Stimulated activated CD4-positive, alpha-beta T cell treated with anti-CD3 and anti-CD28 coated beads, Interleukin-4, amount 100 ng/mL, for 1 hour (primary cell): ENCODE results near the gene RPL22L1.
"Not testable (repeated sequence)": the region's sequence is repeated elsewhere in the genome, so short reads cannot be mapped to it uniquely, and the experiment has no call there.

Experiments used
- DNase-seq: peaks from one replicate; pipeline ENCODE4 v3.0.0-alpha.2; 2020

RPL22L1 gene

DNA sequence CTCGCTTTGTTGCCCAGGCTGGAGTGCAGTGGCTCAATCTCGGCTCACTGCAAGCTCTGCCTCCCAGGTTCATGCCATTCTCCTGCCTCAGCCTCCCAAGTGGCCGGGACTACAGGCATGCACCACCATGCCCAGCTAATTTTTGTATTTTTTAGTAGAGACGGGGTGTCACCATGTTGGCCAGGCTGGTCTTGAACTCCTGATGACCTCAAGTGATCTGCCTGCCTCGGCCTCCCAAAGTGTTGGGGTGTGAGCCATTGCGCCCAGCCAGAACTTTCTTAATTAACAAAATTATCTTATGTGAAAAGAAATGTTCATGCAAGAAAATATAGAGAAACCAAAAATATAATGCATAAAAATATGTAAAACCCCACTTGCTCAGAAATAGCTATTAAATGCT lies 7.3 kb upstream of the RPL22L1 start:
- DNase-seq, result not testable (repeated sequence)

DNA sequence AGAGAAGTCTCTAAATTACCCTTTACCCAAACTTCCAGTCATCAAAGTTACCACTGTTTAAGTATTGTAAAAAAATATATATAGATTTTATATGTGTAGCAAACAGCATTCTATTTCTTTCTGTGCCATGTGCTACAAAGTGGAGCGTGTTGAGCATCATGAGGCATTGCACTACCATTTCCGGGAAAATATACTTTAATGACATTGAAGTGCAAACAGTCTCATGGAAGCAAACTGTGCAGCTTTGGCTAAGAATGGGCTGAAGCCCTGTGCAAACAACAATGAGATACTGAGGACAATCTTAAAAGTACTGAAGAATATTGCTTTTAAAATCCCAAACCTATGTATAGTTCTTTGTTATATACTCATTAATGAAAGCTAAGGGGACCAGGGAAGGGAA lies 6.5 kb upstream of the RPL22L1 start:
- DNase-seq, result no peak

DNA sequence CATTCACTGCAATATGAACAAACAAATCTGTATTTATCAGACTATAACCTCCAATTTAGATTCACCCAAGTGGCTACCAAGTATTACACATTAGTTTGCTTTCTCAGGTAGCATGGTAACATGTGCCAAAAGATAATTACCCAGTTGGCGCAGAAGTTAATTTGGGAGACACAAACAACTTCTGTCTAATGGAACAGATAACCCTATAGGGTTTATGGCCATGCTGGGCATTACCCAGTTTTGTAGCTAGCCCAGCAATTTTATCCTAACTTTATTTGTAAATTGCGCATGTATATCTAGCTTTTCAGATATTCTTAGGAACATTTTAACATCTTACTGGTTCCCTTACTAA lies 780 bp downstream of the RPL22L1 start:
- DNase-seq, result no peak

DNA sequence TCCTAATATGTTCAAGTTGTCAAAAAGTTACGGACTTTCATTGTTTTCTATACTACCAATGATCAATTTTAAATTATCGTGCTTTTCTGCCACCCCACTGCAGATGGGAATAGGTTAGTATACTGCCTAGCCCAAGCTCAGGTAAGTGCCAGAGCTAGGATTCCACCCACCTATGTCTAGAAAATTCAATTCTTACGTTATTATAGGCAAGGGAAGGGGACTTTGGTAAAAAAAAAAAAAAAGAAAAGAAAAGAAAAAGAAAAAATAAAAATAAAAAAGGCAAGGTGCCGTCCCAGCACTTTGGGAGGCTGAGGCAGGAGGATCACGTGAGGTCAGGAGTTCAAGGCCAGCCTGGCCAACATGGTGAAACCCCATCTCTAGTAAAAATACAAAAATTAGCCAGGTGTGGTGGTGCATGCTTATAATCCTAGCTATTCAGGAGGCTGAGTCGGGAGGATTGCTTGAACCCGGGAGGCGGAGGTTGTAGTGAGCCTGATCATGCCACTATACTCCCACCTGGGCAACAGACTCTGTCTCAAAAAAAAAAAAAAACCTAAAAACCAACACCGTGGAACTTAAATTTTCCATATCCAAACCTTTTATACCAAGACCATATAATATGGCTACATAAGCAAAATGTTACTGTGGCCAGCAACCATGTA lies 1.3 kb downstream of the RPL22L1 start:
- no peak for DNase-seq

DNA sequence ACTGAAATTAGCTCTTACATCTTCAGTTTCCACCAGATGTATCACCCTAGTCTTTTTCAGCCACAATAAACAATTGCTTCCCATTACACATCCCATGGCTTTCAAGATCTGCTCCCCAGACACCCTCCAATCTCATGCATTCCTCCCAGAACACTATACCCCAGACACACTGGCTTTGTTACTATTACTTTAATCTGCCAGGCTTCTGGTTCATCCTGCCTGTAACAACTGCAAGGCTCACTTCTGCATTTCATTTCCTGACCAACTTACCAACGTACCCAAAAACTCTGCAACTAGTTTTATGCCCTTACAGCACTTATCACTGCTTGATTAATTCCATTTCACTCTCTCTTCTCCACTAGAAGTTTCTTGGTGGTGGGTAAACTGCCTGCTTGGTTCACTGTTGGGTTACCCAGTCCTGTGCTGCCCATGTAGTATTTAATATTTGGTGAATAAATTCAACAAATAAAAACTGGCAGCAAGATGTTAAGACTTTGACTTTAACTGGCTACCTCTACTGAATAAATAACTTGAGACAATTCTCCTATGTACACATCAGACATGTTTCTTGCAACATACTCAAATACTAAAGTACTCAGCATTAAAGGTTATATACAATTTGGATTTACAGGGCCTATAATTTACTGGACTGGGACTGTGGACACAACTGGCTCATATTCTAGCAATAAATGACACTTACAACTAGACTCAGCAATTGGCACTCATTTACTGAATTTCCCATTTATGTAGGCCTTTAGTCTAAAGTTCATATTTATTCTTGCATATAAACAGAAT lies 2.7 kb downstream of the RPL22L1 start:
- DNase-seq, result no peak

DNA sequence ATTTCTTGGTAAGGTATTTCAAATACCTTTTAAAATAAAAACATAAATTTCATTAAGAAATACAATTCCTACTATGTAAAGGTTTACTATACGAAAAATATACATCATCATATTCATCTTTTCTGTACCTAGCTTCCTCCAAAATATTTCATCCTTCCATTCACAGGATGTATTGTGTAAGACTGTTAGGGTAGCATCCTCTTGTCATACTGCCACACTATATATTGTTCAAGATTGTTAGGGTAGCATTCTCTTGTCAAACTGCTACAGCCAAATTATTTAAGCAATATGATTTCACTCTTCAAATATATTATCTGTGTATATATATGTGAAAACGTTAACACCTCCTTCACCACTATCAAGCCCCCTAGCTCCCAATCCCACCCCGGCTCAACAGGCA lies 3.5 kb downstream of the RPL22L1 start:
- DNase-seq, result no peak

DNA sequence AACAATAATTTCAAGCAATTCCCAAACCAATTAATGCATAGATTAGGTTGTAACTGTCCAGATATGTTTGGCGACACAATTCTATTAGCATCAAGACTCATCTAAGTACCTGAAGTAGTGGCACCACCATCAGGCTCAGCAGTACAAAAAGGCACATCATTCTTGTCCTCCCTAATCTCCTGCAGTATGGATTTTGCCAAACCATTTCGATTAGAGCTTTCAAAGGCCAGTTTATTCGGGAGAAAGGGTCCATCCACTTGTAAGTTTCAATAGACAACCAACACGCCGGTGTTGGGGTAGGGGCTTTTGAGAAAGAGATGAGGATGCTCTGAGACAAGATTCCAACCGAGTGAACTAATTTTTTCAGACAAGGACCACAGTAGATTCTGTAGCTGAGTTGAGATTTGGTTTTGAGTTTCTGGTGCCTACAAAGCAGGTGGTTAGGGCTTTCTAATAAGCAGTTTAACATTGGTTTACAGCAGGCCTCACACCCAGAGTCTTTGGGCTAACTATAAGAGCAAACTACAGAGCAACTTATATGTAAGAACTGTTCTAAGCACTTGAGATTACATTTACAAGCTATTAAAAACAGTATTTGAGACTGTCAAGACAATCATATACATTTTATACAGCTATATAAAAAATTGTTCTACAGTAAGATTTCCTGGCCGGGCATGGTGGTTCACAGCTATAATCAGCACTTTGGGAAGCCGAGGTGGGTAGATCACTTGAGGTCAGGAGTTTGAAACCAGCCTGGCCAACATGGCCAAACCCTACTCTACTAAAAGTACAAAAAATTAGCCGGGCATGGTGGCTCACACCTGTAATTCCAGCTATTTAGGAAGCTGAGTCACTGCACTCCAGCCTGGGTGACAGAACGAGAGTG lies 4.5 kb downstream of the RPL22L1 start:
- DNase-seq, result no peak

DNA sequence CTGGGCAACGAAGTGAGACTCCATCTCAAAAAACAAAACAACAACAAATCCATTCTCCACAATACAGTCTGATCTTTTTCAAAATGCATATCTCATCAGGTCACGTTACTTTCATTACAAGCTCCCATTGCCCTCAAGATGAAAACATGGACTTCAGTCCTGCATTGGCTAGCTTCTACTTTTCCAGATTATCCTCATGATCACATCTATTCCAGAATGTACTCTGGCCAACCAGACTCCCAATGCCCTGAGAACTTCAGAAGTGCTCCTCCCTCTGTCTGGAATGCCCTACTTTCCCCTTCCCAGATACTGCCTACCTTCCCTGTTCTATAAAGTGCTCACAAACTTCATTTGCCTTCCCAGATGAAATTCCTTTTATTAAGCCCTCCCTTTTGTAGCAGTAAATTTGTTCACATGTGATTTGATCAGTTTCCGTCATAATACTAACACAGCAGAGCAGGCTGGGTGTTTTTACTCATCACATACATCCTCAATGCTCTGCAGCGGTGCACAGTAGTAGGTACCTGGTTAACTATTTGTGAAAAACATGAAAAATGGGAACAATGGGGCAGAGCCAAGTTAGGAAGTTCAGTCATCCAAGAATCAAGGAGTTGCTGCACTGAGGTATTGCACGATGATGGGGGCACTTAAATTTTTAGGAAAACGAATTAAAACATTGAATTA lies 5.3 kb downstream of the RPL22L1 start:
- DNase-seq, result no peak

DNA sequence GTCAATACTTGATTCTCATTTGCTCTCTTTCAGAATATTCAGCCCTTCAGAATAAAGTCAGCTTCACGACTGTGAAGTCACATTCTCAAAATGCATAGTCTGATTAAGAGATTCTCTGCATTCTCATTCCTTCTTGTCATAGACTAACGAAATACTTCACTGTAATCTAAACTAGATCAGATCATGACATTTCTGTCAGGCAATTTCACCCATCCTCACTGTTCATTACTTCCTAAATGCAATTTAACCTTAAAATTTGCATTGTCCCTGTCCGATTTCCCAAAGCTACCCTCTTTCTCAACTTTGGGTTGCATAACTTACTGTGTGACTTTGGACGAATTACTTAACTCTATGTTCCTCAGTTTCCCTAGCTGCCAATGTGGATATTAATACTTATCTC lies 6.2 kb downstream of the RPL22L1 start:
- no peak for DNase-seq

DNA sequence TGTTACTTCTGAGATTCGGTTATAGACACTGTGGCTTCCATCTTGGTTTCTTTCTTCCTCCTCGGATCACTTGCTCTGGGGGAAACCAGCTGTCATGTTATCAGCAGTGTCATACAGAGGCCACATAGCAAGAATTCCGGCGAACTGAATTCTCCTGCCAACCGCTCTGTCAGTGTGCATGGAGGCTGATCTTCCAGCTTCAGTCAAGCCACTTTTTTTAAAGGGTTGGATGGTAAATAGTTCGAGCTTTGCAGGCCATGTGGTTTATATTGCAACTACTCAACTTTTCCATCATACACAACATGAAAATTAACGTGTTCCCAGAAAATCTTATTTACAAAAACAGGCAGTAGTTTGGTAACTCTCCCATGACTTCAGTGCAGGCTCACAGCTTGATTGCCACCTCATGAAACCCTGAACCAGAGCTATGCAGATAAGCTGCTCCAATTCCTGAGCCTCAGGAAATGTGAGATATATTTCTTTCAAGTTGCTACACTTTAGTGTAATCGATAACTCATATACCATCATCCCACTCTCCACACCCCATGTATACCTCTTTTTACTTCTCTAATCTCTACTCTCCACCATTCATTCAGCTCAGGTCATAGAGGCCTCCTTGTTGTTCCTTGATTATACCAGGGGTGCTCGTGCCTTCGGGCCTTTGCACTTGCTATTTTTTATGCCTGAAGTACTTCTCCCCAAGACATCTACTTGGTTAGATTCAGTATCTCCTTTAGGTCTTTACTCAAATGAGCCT lies 7.2 kb downstream of the RPL22L1 start:
- no peak for DNase-seq

DNA sequence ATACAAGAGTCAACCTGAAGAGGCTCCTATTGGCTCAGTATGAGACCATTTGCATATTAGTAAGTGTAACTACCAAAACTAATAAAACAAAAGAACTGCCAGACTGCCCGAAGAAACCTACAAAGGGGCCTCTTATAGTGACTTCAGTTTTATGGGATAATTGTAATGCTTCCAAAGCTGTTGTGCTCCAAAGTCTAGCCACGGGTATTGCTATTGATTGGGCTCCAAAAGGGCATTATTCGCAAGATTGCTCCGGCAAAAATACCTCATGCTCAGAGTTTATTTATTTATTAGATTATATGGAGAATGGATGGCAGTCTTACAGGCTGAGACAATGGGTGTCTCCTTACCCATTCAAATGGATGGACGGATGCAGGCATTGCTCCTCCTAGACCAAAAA lies 11.4 kb downstream of the RPL22L1 start:
- no peak for DNase-seq

DNA sequence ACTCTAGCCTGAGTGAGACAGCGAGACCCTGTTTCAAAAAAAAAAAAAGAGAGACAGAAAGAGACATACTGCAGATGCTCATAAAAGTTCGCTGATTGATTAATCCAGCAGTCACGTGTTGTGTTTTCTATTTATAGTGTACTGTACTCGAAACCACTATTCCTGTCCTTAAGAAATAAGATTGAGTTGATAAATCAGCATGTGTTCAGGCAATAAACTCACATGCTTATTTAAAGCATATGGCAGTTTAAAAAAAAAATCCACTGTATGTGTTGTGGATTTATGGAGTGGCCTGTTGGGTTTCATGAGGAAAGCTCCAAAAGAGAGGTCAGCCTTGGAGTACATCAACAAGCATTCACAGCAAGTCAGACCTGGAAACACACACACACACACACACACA lies 17.7 kb downstream of the RPL22L1 start:
- DNase-seq, result no peak

DNA sequence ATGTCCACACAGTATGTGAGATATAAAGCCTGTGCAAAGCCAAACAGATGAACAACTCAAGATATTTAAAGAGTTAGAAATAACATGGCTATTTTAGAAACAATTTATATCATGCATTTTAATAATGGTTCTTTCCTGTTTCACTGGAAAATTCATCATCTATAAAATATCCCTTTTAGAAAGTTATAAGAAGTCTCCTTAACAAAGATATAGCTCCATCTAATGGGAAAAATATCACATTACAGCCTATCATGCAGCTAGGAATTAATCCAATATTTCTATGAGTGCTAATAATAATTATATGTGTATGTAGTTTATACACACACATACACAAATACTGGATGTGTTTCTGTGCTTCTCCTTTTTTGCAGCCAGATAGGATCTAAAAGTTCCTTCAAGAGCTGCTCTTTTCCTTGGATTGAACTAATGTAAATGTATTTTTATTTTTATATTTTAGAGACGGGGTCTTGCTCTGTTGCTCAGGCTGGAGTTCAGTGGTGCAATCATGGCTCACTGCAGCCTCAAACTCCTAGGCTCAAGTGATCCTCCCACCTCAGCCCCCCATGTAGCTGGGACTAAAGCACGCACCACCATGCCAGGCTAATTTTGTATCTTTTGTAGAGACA lies 21.6 kb downstream of the RPL22L1 start:
- no peak for DNase-seq

DNA sequence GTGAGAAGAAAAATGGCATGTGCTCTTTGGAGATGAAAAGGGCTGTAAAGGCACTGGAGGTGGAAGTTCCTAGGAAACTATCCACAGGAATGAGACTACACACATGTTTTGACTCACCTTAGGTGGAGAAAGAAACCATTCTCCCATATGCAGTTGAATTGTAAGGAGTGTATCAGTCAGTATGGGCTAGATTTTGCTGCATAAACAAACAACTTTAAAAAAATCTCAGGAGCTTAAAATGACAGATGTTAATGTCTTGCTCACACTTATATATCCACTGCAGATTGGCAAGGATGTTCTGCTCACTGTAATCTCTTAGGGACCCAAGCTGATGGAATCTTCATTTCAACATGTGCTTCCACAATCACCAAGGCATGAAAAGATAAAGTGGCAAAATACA lies 25.6 kb downstream of the RPL22L1 start:
- DNase-seq, result no peak

DNA sequence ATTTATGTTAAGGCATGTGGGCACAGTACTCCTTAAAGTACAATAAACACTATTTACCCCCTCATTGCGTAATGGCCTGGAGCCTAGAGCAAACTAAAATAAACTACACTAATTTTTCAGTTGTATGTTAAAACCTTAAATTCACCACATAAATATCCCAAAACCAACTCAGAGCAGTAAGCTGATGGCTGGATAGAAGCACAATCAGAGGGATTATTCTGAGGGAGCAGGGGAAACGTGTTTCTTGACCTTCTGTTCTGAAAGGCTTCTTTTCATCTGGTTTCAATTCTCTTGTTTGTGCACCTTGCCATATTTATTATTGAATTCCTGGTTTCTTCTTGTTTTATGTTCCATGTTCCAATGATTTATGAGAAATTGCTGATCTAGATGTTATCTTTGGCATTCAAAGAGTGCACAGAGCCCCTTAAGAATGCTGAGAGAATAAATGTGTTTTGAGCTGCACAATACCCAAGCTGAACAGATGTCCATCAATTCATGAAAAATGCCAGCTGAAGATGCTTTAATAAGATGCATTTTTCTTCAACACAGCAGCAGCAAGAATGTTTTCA lies 29.6 kb downstream of the RPL22L1 start:
- DNase-seq, result no peak

DNA sequence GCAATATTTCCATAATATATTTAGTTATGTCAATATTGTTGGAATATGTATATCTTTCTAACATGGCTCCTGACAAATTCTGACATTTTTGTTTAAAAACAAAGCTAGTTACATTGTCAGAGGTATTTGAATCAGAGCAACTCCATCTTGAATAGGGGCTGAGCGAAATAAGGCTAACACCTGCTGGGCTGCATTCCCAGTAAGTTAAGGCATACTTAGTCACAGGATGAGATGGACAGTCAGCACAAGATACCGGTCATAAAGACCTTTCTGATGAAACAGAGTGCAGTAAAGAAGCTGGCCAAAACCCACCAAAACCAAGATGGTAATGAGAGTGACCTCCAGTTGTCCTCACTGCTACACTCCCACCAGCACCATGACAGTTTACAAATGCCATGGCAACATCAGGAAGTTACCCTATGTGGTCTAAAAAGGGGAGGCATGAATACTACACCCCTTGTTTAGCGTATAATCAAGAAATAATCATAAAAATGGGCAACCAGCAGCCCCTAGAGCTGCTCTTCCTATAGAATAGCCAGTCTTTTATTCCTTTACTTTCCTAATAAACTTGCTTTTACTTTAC lies 30.4 kb downstream of the RPL22L1 start:
- DNase-seq, result no peak

DNA sequence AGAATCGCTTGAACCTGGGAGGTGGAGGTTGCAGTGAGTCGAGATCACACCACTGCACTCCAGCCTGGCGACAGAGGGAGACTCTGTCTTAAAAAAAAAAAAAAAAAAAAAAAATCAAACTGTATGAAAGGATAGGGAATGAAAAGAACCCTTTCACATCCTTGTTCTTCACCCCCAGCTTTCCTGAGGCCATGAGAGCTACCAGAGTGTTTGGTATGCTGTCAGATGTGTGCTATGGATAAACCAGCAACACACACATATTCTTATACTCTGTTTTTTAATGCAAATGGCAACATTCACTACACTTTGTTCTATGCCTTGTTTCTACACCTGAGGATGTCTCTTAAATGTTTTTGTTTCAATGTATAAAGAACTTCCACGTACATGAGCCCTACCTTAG lies 33.5 kb downstream of the RPL22L1 start:
- DNase-seq, result no peak

DNA sequence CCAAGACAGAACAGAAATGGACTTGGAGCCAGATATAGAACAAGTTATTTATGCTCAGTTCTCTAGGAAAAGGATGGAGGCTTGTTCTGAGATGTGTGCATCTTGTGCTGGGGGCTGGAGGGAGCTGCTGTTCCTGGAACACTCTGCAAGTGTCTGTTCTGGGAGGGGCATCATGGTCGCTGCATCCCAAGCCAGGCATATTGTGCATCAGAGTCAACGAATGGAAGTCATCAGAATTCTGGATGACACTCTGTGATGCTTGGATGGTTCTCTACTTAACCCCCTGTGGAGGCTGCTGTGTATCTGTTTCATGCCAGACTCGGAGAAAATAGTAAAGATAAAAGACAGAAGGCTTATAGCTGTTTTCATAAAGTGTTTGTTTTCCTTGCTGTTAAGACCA lies 34.7 kb downstream of the RPL22L1 start:
- no peak for DNase-seq

DNA sequence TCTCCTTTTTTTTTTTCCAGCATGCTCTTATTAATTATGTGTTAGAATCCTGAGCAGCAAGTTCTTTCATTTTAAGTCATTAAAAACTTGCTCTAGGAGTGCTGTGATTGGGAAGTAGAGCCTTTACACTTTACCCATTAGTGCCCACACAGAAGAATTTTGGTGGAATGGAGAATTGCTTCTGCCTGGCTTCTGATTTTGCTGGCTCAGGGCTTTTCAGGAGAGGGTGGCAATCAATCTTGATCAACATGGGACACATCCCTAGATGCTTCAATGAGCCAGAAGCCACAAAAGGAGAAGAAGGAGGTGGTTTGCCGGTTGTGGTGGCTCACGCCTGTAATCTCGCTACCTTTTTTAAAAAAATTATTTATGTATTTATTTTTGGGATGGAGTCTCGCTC lies 39.4 kb downstream of the RPL22L1 start:
- DNase-seq, result no peak

DNA sequence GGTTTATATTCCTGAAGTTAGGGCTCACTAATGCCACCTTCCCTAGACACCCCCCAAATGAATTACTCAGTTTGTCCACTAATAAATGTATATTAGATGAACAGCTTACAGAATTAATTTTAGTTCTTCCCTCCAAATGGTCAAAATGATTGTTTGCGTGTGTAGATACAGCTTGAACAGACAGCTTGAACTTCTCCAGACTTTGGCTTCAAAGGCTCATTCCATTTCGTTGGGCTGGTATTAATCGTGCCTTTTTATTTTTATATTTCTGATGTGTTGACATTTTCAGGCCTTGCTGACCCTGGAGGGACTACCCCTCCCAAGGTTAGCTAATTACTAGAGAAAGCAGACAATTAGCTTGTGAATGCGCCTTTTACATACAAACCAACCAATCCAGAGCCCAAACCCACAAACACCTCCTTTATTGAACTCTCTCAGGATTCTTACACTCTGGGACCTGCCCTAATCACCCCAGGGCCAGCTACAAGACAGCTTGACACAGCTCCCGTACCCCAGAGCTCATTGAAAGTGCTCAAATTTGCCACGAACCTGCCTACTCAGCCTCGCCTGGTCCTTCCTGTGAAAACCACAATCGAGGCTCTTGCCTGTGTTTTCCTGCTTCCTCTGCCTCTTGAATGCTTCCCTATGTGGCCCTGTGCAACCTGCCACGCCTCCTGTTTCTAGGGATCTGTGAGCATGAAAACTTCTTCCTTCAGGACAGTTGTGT lies 40.3 kb downstream of the RPL22L1 start:
- DNase-seq, result no peak

DNA sequence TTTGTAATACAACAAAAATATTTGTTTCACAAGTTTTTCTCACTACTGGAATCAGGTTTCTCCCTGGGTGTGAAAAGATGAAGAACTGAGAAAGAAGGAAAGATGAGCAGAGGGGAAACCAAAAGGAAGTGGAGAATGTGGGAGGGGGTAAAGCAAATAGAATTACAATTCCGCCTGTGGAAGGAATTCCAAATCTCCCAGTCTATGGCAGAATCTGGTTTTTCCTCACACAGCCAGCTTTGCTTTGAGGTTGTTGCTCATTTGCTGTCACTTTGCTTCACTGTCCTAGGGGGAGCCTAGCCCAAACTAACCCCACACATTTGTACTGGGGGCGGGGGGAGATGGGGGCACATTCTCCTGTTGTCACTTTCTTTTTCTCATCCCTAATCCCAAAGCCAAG lies 43.9 kb downstream of the RPL22L1 start:
- DNase-seq, result no peak
